NCI-H2107 treated with DMSO at 0.1 percent for 48 hours (cell line): ENCODE measurements around the gene SLC28A3.
"Not testable (repeated sequence)": the region's sequence is repeated elsewhere in the genome, so short reads cannot be mapped to it uniquely, and the experiment has no call there.

Source experiments
- DNase-seq: peaks from one replicate; lab custom pipeline; 2025; ENCODE audit not compliant: unreplicated experiment; lab: John Stamatoyannopoulos, UW

SLC28A3 gene

GRCh38 chr9:84340535-84340934 is at the start of gene SLC28A3:
Gene SLC28A3, minus strand, starts transcription at chr9:84340758. Its CDS starts 125 bp downstream, at chr9:84340633.
- no peak for DNase-seq

GRCh38 chr9:84390254-84390653 is 49.7 kb upstream of the SLC28A3 start:
- not testable (repeated sequence) for DNase-seq

- no peak for DNase-seq
Observed at GRCh38 chr9:84387821-84388220, 47.3 kb upstream of the SLC28A3 start.

- DNase-seq: no peak
Observed at GRCh38 chr9:84386753-84387152, 46.2 kb upstream of the SLC28A3 start.

GRCh38 chr9:84385386-84386040 is 45.0 kb upstream of the SLC28A3 start:
- DNase-seq: no peak

GRCh38 chr9:84384617-84385016 is 44.1 kb upstream of the SLC28A3 start:
- no peak for DNase-seq

- DNase-seq: no peak
Observed at GRCh38 chr9:84383178-84383577, 42.6 kb upstream of the SLC28A3 start.

GRCh38 chr9:84382720-84383119 is 42.2 kb upstream of the SLC28A3 start:
- no peak for DNase-seq

- DNase-seq: no peak
Observed at GRCh38 chr9:84381508-84381907, 41.0 kb upstream of the SLC28A3 start.

GRCh38 chr9:84379740-84380139 is 39.2 kb upstream of the SLC28A3 start:
- no peak for DNase-seq

- no peak for DNase-seq
Observed at GRCh38 chr9:84375954-84376353, 35.4 kb upstream of the SLC28A3 start.

- no peak for DNase-seq
Observed at GRCh38 chr9:84374516-84374915, 34.0 kb upstream of the SLC28A3 start.

- DNase-seq: no peak
Observed at GRCh38 chr9:84374013-84374412, 33.5 kb upstream of the SLC28A3 start.

- no peak for DNase-seq
Observed at GRCh38 chr9:84371737-84372136, 31.2 kb upstream of the SLC28A3 start.

GRCh38 chr9:84368601-84369000 is 28.0 kb upstream of the SLC28A3 start:
- DNase-seq: no peak

GRCh38 chr9:84367726-84368125 is 27.2 kb upstream of the SLC28A3 start:
- DNase-seq: not testable (repeated sequence)

GRCh38 chr9:84366683-84367082 is 26.1 kb upstream of the SLC28A3 start:
- DNase-seq: no peak

- DNase-seq: not testable (repeated sequence)
Observed at GRCh38 chr9:84364894-84365490, 24.4 kb upstream of the SLC28A3 start.

- DNase-seq: no peak
Observed at GRCh38 chr9:84361645-84362044, 21.1 kb upstream of the SLC28A3 start.

GRCh38 chr9:84357275-84357674 is 16.7 kb upstream of the SLC28A3 start:
- DNase-seq: no peak

GRCh38 chr9:84354035-84354434 is 13.5 kb upstream of the SLC28A3 start:
- no peak for DNase-seq

GRCh38 chr9:84349671-84350070 is 9.1 kb upstream of the SLC28A3 start:
- DNase-seq: no peak

GRCh38 chr9:84343111-84343521 is 2.6 kb upstream of the SLC28A3 start:
- DNase-seq: no peak
